IPS-NIHi7 (cell line): ENCODE measurements around the gene UAP1.
"Not testable (repeated sequence)": the region's sequence is repeated elsewhere in the genome, so short reads cannot be mapped to it uniquely, and the experiment has no call there.

ENCODE experiments used
- DNase-seq: peaks from one replicate; pipeline ENCODE4 v3.0.0; 2012; ENCODE audit warnings: mixed read lengths; ENCODE audit errors: extremely low spot score

The UAP1 gene

GRCh38 chr1:162565460-162565859 lies 3.9 kb downstream of the UAP1 start:
- no peak for DNase-seq

DNA sequence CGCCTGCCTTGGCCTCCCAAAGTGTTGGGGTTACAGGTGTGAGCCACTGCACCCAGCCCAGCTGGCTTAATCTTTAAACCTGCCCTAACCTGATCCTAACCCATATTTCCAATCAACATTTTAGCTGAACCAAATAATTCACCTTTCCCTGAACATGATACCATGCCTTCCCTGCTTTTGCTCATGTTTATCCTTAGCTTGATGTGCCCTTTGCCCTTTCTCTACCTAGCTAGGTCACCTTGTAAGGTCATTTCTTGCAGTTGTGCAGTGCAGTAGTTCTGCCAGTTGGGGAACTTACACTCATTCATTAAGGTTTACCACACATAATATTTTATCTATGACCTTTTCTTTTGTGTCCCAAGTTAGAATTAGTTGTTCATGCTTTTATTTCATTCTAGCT lies 5.3 kb downstream of the UAP1 start:
- DNase-seq = no peak

DNA sequence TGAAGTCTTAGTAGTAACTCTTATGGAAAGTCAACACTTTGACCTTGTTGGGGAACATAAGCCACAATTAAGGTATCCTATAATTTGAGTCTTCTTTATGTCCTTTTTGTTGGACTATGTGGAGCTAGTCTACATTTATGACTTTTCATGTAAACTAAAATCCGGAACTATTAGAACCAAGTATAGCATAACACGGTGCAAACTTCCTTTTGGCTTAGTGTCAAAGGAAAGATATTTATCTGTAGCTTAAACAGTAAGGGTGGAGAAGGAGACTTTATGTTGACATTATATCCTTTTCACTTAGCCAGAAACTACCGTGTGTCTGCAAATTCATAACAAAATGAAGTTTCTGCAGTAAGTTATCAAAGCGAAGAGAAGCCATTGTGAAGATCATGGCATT lies 7.3 kb downstream of the UAP1 start:
- no peak for DNase-seq

DNA sequence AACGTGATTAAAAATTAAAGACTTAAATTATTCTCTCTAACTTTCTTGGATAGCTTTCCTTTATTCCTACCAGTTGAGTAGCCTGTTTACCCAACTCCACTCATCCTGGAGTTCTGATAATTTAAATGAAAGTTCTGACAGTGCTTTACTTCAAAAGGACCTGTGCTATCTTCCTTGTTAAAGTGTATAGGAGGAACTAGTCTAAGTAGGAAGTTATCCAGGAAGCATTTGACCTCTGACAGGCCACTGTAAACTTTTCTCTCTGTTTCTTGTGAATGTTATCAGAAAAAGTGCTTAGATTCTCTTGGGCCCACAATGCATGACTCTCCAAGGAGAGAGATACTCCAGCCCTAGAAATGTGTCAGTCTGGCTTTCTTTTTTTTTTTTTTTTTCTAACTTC lies 9.2 kb downstream of the UAP1 start:
- DNase-seq = no peak

DNA sequence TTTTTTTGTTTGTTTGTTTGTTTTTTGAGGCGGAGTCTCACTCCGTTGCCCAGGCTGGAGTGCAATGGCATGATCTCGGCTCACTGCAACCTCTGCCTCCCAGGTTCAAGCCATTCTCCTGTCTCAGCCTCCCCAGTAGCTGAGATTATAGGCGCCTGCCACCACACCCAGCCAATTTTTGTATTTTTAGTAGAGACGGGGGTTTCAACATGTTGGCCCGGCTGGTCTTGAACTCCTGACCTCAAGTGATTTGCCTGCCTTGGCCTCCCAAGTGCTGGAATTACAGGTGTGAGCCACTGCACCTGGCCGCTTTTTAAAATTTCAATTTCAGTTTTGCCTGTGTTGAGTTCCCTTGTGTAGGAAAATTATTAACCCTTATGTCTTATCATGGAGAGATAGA lies 9.6 kb downstream of the UAP1 start:
- DNase-seq = not testable (repeated sequence)

GRCh38 chr1:162571696-162572095 lies 10.2 kb downstream of the UAP1 start:
- DNase-seq = no peak

GRCh38 chr1:162573136-162573535 lies 11.6 kb downstream of the UAP1 start:
- no peak for DNase-seq

DNA sequence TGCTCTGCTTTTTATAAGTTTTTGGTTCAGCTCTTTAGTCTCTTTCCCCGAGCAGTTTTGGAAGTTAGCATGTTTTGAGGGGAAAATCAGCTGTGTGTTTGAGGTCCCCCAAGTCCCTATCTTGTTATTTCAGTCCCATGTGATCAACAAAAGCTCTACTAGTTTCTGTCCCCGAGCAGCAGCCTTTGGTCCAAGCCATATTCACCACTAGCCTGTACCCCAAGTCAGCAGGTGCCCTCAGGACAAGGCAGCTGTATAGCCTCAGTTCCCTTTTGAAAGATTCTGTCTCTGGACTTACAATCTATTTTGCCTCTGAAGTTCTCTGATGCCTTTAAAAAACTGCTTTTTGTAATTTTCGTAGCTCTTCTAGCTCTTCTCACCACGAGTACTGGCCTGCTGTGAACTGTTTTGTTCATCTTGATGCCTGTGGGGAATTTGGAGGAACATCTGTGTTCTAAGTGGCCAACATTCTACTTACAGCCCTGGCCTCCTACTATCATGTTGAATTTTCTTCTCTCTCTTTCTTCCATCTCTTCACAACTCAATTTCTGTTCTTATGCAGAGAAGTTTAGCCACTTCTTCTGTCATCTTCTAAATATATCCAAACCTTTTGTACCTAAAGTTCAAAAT lies 16.7 kb downstream of the UAP1 start:
- DNase-seq = no peak

- DNase-seq = no peak
These were observed 17.4 kb downstream of the UAP1 start for GRCh38 chr1:162578936-162579335.

DNA sequence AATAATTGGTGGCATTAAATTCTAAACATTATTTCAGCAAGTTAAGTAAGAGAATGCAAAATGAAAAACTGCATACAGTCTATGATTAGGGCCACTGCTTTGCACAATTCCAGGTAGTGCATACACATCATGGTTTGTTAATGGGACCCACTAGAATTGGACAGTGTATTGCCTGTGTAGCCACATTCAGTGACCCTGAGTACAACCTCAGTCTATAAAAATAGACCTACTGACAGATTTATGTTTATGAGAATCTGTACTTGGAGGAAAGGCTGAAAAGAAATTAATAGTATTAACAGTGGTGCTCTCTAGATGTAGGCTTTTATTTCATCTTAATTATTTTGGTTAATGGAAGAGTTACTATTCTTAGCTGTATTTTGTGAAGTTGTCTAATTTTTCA lies 18.8 kb downstream of the UAP1 start:
- DNase-seq = no peak

- DNase-seq = not testable (repeated sequence)
These were observed 21.4 kb downstream of the UAP1 start for GRCh38 chr1:162582901-162583300.

GRCh38 chr1:162585101-162585500 lies 23.6 kb downstream of the UAP1 start:
- DNase-seq = not testable (repeated sequence)

DNA sequence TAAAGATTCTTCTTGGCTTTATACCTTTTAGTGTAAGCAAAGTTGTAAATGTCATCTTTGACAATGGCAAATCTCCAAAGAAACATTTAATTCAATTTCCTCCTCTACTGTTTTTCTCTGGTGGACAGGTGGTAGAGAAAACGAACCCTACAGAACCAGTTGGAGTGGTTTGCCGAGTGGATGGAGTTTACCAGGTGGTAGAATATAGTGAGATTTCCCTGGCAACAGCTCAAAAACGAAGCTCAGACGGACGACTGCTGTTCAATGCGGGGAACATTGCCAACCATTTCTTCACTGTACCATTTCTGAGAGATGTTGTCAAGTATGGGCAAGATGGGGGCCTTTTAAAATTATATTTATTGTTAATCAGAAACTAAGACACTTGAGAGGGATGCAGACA lies 25.8 kb downstream of the UAP1 start:
- DNase-seq = no peak

GRCh38 chr1:162587761-162588260 lies 26.3 kb downstream of the UAP1 start:
- no peak for DNase-seq

DNA sequence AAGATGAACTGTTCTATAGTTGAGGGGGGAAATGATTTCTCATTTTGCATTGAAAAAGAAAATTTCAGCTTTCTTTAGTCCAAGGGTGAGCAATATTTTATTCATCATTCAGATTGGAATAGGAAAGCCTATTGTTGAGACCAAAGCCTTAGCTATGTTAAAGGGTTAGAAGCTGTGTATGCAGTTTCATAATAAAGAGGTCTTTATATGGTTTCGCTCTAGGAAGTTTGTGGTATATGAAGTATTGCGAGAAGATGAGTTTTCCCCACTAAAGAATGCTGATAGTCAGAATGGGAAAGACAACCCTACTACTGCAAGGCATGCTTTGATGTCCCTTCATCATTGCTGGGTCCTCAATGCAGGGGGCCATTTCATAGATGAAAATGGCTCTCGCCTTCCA lies 28.6 kb downstream of the UAP1 start:
- no peak for DNase-seq

GRCh38 chr1:162590686-162591085 lies 29.2 kb downstream of the UAP1 start:
- no peak for DNase-seq

GRCh38 chr1:162596514-162597170 lies 35.1 kb downstream of the UAP1 start:
- no peak for DNase-seq

- no peak for DNase-seq
These were observed 37.9 kb downstream of the UAP1 start for GRCh38 chr1:162599451-162599850.

DNA sequence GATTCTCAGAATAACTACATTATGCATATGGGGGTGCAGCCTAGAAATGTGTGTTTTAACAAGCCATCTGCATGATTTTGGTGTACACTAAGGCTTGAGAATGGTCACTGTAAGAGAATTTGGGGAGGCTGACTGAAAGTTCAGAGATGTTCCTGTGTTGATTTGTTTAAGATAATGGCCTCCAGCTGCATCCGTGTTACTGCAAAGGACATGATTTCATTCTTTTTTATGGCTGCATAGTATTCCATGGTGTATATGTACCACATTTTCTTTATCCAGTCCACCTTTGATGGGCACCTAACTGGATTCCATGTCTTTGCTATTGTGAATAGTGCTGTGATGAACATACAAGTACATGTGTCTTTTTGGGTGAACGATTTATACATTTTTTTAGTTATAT lies 41.6 kb downstream of the UAP1 start:
- DNase-seq = not testable (repeated sequence)

DNA sequence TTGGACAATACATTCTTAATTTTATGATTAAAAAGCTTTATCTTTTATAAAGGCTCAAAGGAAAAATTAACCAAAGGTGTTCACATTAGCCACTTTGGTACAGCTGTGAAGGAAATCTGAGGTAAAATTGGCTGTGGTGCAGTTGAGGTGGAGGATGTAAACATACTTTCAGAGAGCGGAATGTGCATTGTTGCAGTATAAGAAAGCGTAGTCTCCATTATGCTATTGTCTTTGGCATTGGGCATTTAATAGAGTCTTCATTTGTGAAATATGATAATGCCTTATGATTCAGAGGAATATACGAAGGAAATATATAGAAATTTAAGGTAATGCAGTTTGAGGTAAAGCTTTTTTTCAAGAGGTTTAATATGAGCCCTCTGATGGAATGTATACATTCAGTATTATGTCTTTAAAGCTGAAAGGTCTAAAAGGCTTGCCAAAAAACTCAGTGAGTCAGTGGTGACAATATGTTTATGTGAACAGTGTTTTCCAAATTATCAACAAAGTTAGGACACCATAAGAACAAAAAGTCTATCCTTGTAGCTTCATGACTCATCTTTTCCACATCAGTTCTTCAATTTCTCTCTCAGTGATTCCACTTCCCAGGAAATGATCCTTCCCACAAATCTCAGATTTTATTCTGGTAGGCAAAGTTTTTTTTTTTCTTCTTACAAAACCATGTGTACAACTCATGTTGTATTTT lies 43.9 kb downstream of the UAP1 start:
- no peak for DNase-seq

GRCh38 chr1:162609306-162609705 lies 47.8 kb downstream of the UAP1 start:
- no peak for DNase-seq

- no peak for DNase-seq
These were observed 51.3 kb downstream of the UAP1 start for GRCh38 chr1:162612606-162613400.
